HEK293 (cell line): Measurements from ENCODE around the gene SPATA16.

Experiments used
- CTCF ChIA-PET: fragments of 350-600 bp; formaldehyde crosslinking; extraction: SDS; loops from one replicate; lab custom pipeline; 2021; ENCODE audit warnings: antibody characterized with exemption; lab: Yijun Ruan, JAX
- POLR2A ChIA-PET: fragments of 300-600 bp; formaldehyde crosslinking; extraction: SDS; loops from one replicate; lab custom pipeline; 2020; ENCODE audit warnings: antibody characterized with exemption, inconsistent platforms; lab: Yijun Ruan, JAX
- H3K27ac ChIP-seq: fragments of 200-500 bp; sonication (Bioruptor generic); 2 replicates; pipeline ENCODE4 v1.5.1; 2014; ENCODE audit warnings: low read depth, low read length, control low read depth, inconsistent platforms; ENCODE audit errors: extremely low read depth
- H3K36me3 ChIP-seq, 2 experiments: fragments of 200-500 bp in 1 of 2; sonication (Bioruptor generic) in 1 of 2; 1 replicate in 1 of 2; 2 replicates in 1 of 2; pipeline ENCODE4 v1.5.1; 2014 to 2017; ENCODE audit warnings: inconsistent platforms in 2 of 2, low read length in 2 of 2; ENCODE audit not compliant: control insufficient read depth in 2 of 2, insufficient read depth in 1 of 2
- H3K4me1 ChIP-seq: fragments of 200-500 bp; sonication (Bioruptor generic); 2 replicates; pipeline ENCODE4 v1.5.1; 2014; ENCODE audit warnings: mild to moderate bottlenecking, low read length, inconsistent platforms; ENCODE audit not compliant: control insufficient read depth, insufficient read depth
- H3K4me3 ChIP-seq: 2 replicates; pipeline ENCODE4 v1.5.1; 2011; ENCODE audit warnings: low read depth, mild to moderate bottlenecking, control low read depth, low read length, moderate library complexity
- H3K9me3 ChIP-seq: fragments of 200-500 bp; sonication (Bioruptor generic); 2 replicates; pipeline ENCODE4 v1.5.1; 2014; ENCODE audit warnings: low read depth, low read length, inconsistent platforms; ENCODE audit not compliant: control insufficient read depth, insufficient read depth
- KLF1 ChIP-seq: fragments of 450-650 bp; formaldehyde crosslinking; IDR thresholded peaks from 2 replicates; pipeline ENCODE4 v1.5.1; 2016; ENCODE audit warnings: missing biosample characterization, missing genetic modification characterization
- KLF17 ChIP-seq: fragments of 450-650 bp; formaldehyde crosslinking; IDR thresholded peaks from 2 replicates; pipeline ENCODE4 v1.5.1; 2016; ENCODE audit warnings: missing biosample characterization, missing genetic modification characterization
- MEIS1 ChIP-seq: sonication (generic); formaldehyde crosslinking; IDR thresholded peaks from 2 replicates; pipeline ENCODE4 v1.8.1; 2022; ENCODE audit warnings: missing genetic modification reagents, mild to moderate bottlenecking, borderline replicate concordance
- MZF1 ChIP-seq: fragments of 450-650 bp; formaldehyde crosslinking; IDR thresholded peaks from 2 replicates; pipeline ENCODE4 v1.5.1; 2017; ENCODE audit warnings: missing biosample characterization, missing genetic modification characterization, borderline replicate concordance
- PBX3 ChIP-seq: sonication (generic); formaldehyde crosslinking; IDR thresholded peaks from 2 replicates; pipeline ENCODE4 v1.8.1; 2022; ENCODE audit warnings: mild to moderate bottlenecking, moderate library complexity, missing genetic modification reagents
- REST ChIP-seq: fragments of 450-650 bp; formaldehyde crosslinking; IDR thresholded peaks from 2 replicates; pipeline ENCODE4 v1.5.1; 2016; ENCODE audit warnings: missing biosample characterization, missing genetic modification characterization
- ZBTB26 ChIP-seq: fragments of 450-650 bp; formaldehyde crosslinking; optimal IDR thresholded peaks from 2 replicates; pipeline ENCODE3; 2016; ENCODE audit warnings: missing biosample characterization, mild to moderate bottlenecking, missing genetic modification characterization
- ZNF10 ChIP-seq: fragments of 450-650 bp; formaldehyde crosslinking; IDR thresholded peaks from 2 replicates; pipeline ENCODE4 v1.5.1; 2017; ENCODE audit warnings: missing biosample characterization, missing genetic modification characterization
- ZNF114 ChIP-seq: fragments of 450-650 bp; formaldehyde crosslinking; IDR thresholded peaks from 2 replicates; pipeline ENCODE4 v1.5.0; 2017; ENCODE audit warnings: missing biosample characterization, missing genetic modification characterization
- ZNF146 ChIP-seq: fragments of 450-650 bp; formaldehyde crosslinking; IDR thresholded peaks from 2 replicates; pipeline ENCODE4 v1.5.1; 2016; ENCODE audit warnings: missing biosample characterization, missing genetic modification characterization
- ZNF155 ChIP-seq: fragments of 450-650 bp; formaldehyde crosslinking; IDR thresholded peaks from 2 replicates; pipeline ENCODE4 v1.5.1; 2016; ENCODE audit warnings: missing biosample characterization, missing genetic modification characterization
- ZNF175 ChIP-seq: fragments of 450-650 bp; formaldehyde crosslinking; IDR thresholded peaks from 2 replicates; pipeline ENCODE4 v1.5.1; 2016; ENCODE audit warnings: missing biosample characterization, missing genetic modification characterization
- ZNF23 ChIP-seq: fragments of 450-650 bp; formaldehyde crosslinking; IDR thresholded peaks from 2 replicates; pipeline ENCODE4 v1.5.1; 2016; ENCODE audit warnings: missing biosample characterization, missing genetic modification characterization, borderline replicate concordance
- ZNF280D ChIP-seq: fragments of 450-650 bp; formaldehyde crosslinking; IDR thresholded peaks from 2 replicates; pipeline ENCODE4 v1.5.1; 2016; ENCODE audit warnings: missing biosample characterization, missing genetic modification characterization
- ZNF324 ChIP-seq: fragments of 450-650 bp; formaldehyde crosslinking; IDR thresholded peaks from 2 replicates; pipeline ENCODE4 v1.5.1; 2016; ENCODE audit warnings: missing biosample characterization, missing genetic modification characterization
- ZNF354C ChIP-seq: fragments of 450-650 bp; formaldehyde crosslinking; IDR thresholded peaks from 2 replicates; pipeline ENCODE4 v1.5.1; 2016; ENCODE audit warnings: missing biosample characterization, missing genetic modification characterization, low read depth, borderline replicate concordance
- ZNF530 ChIP-seq: fragments of 450-650 bp; formaldehyde crosslinking; IDR thresholded peaks from 2 replicates; pipeline ENCODE4 v1.5.1; 2016; ENCODE audit warnings: low read depth, missing biosample characterization, missing genetic modification characterization
- ZNF560 ChIP-seq: fragments of 450-650 bp; formaldehyde crosslinking; IDR thresholded peaks from 2 replicates; pipeline ENCODE4 v1.5.1; 2017; ENCODE audit warnings: missing biosample characterization, missing genetic modification characterization, borderline replicate concordance
- ZNF585B ChIP-seq: fragments of 450-650 bp; formaldehyde crosslinking; IDR thresholded peaks from 2 replicates; pipeline ENCODE4 v1.5.1; 2016; ENCODE audit warnings: missing biosample characterization, missing genetic modification characterization
- ZNF600 ChIP-seq: fragments of 450-650 bp; formaldehyde crosslinking; IDR thresholded peaks from 2 replicates; pipeline ENCODE4 v1.5.1; 2016; ENCODE audit warnings: missing biosample characterization, missing genetic modification characterization
- ZNF626 ChIP-seq: fragments of 450-650 bp; sonication (Bioruptor Pico); formaldehyde crosslinking; IDR thresholded peaks from 2 replicates; pipeline ENCODE4 v1.5.1; 2018; ENCODE audit warnings: missing biosample characterization, missing genetic modification characterization, inconsistent platforms
- ZNF692 ChIP-seq: fragments of 450-650 bp; formaldehyde crosslinking; IDR thresholded peaks from 2 replicates; pipeline ENCODE4 v1.5.1; 2016; ENCODE audit warnings: missing biosample characterization, missing genetic modification characterization
- ZNF777 ChIP-seq: fragments of 450-650 bp; formaldehyde crosslinking; IDR thresholded peaks from 2 replicates; pipeline ENCODE4 v1.5.1; 2017; ENCODE audit warnings: missing biosample characterization, missing genetic modification characterization, borderline replicate concordance
- ZNF843 ChIP-seq: fragments of 450-650 bp; formaldehyde crosslinking; IDR thresholded peaks from 2 replicates; pipeline ENCODE4 v1.5.1; 2016; ENCODE audit warnings: missing biosample characterization, missing genetic modification characterization
- ZSCAN23 ChIP-seq: fragments of 450-650 bp; formaldehyde crosslinking; IDR thresholded peaks from 2 replicates; pipeline ENCODE4 v1.5.1; 2016; ENCODE audit warnings: missing biosample characterization, missing genetic modification characterization

The SPATA16 gene

GRCh38 chr3:173030273-173030672 lies 110.8 kb downstream of the SPATA16 start:
- no peaks in the 10 kb centered on the region for H3K4me1 ChIP-seq
- H3K27ac ChIP-seq = no peak overlapping the region
- CTCF ChIA-PET = no interaction called here
- POLR2A ChIA-PET = no interaction called here
- no peaks in the 10 kb centered on the region for H3K36me3 ChIP-seq
- H3K9me3 ChIP-seq = no peaks in the 10 kb centered on the region
- no peak overlapping the region for H3K4me3 ChIP-seq
- no peak for TF ChIP-seq ZNF10 (tag by site-specific recombination)
- TF ChIP-seq ZBTB26 (tag by site-specific recombination) = no peak
- TF ChIP-seq ZNF354C = no peak
- TF ChIP-seq MZF1 (tag by site-specific recombination) = no peak
- no peak for TF ChIP-seq ZNF777 (tag by site-specific recombination)
- no peak for TF ChIP-seq REST
- TF ChIP-seq ZNF146 (tag by site-specific recombination) = no peak
- no peak for TF ChIP-seq PBX3 (CRISPR knock-in tag)
- no peak for TF ChIP-seq ZNF114 (tag by site-specific recombination)
- TF ChIP-seq ZNF530 = no peak
- no peak for TF ChIP-seq ZNF626 (tag by site-specific recombination)
- TF ChIP-seq ZNF560 (tag by site-specific recombination) = no peak
- TF ChIP-seq ZNF23 (tag by site-specific recombination) = no peak

GRCh38 chr3:173028351-173028750 lies 112.7 kb downstream of the SPATA16 start:
- Histone ChIP-seq H3K4me3 (no peak overlapping the region), H3K27ac (no peak overlapping the region), H3K9me3 (no peaks in the 10 kb centered on the region), H3K36me3 (no peaks in the 10 kb centered on the region), H3K4me1 (no peaks in the 10 kb centered on the region)
- ChIA-PET CTCF (interaction anchor here (0.6 kb wide), 1 partner anchor 187 kb away, joined by 3 read pairs; no protein-coding TSS in a partner anchor), POLR2A (no interaction called here)
- TF ChIP-seq ZNF843 (tag by site-specific recombination) (no peak), ZSCAN23 (tag by site-specific recombination) (no peak), KLF1 (tag by site-specific recombination) (no peak), ZNF324 (tag by site-specific recombination) (no peak), ZNF280D (tag by site-specific recombination) (no peak), ZNF155 (tag by site-specific recombination) (no peak), ZNF585B (tag by site-specific recombination) (no peak), ZNF600 (no peak), ZNF692 (tag by site-specific recombination) (no peak), KLF17 (no peak), MEIS1 (CRISPR knock-in tag) (no peak), ZNF175 (tag by site-specific recombination) (no peak)
